GM12874 (cell line): Measurements from ENCODE around the gene POU2F3.

ENCODE experiments used
- CTCF ChIP-seq: IDR thresholded peaks from 2 replicates; pipeline ENCODE4 v1.5.1; 2011; ENCODE audit warnings: low read depth, mild to moderate bottlenecking, control low read depth, low read length, moderate library complexity; ENCODE audit not compliant: insufficient read depth

Gene POU2F3

GRCh38 chr11:120283124-120283523, 43.2 kb downstream of the POU2F3 start:
- TF ChIP-seq CTCF: no peak

- no peak for TF ChIP-seq CTCF
These were observed 44.3 kb downstream of the POU2F3 start for GRCh38 chr11:120284272-120284671.

GRCh38 chr11:120285256-120285655, 45.3 kb downstream of the POU2F3 start:
- TF ChIP-seq CTCF: no peak

GRCh38 chr11:120288021-120288420, 48.1 kb downstream of the POU2F3 start:
- TF ChIP-seq CTCF: no peak

- no peak for TF ChIP-seq CTCF
These were observed 49.5 kb downstream of the POU2F3 start for GRCh38 chr11:120289426-120289825.

- TF ChIP-seq CTCF: no peak
These were observed 51.0 kb downstream of the POU2F3 start for GRCh38 chr11:120290956-120291355.

GRCh38 chr11:120293038-120293800, 53.3 kb downstream of the POU2F3 start:
- TF ChIP-seq CTCF: no peak
